Sigmoid colon (tissue), 7 donors: Measurements from ENCODE around the gene EVI2B. TPM values are rescaled to one million over a fixed set of nuclear protein-coding genes. Genes with fewer than 3 reads are reported as not detected.
"Not testable (repeated sequence)": the region's sequence is repeated elsewhere in the genome, so short reads cannot be mapped to it uniquely, and the experiment has no call there.

Experiments
- DNase-seq: peaks from one replicate; pipeline ENCODE4 v3.0.0-alpha.2; 2019
- H3K27ac ChIP-seq, 4 donors: fragments of 200-600 bp; sonication (generic); one replicate each; pipeline ENCODE4 v1.5.1; 2016 to 2019; ENCODE audit warnings: mild to moderate bottlenecking in 1 of 4
- H3K27me3 ChIP-seq, 3 donors: fragments of 200-600 bp; sonication (generic); one replicate each; pipeline ENCODE4 v1.5.1; 2019; ENCODE audit warnings: mild to moderate bottlenecking in 1 of 3
- H3K36me3 ChIP-seq, 4 donors: fragments of 200-600 bp; sonication (generic); one replicate each; pipeline ENCODE4 v1.5.1; 2016 to 2019
- H3K4me1 ChIP-seq, 4 donors: fragments of 200-600 bp; sonication (generic); one replicate each; pipeline ENCODE4 v1.5.1; 2017 to 2019
- H3K4me3 ChIP-seq, 4 donors: fragments of 200-600 bp; sonication (generic); one replicate each; pipeline ENCODE4 v1.5.1; 2017 to 2019; ENCODE audit warnings: mild to moderate bottlenecking in 2 of 4, moderate library complexity in 1 of 4
- H3K9me3 ChIP-seq, 4 donors: fragments of 200-600 bp in 3 of 4; sonication (generic) in 3 of 4; one replicate each; pipeline versions ENCODE4 v1.5.1 to v1.6.1; 2013 to 2019
- EP300 ChIP-seq, 4 donors: sonication (generic); formaldehyde crosslinking; IDR thresholded peaks; one replicate each; pipeline ENCODE4 v1.6.1; 2017; ENCODE audit warnings: antibody characterized with exemption in 4 of 4
- POLR2A ChIP-seq, 2 donors: fragments of 450-650 bp; IDR thresholded peaks; one replicate each; pipeline ENCODE4 v1.6.1; 2016; ENCODE audit warnings: antibody characterized with exemption in 2 of 2, mild to moderate bottlenecking in 2 of 2, moderate library complexity in 2 of 2
- POLR2AphosphoS5 ChIP-seq, 4 donors: sonication (generic); formaldehyde crosslinking; IDR thresholded peaks; one replicate each; pipeline ENCODE4 v1.6.1; 2017; ENCODE audit warnings: antibody characterized with exemption in 4 of 4
- WGBS, 2 donors: extraction: QIAGEN DNeasy Blood & Tissue Kit; methylation state at CpG; one replicate each; pipeline ENCODE4 v1.1.7; 2013; 5-methylcytosine and 5-hydroxymethylcytosine counted together
- intact Hi-C: fragments of 100-400 bp; cut with DNase I; formaldehyde crosslinking; loops from one replicate; pipeline ENCODE4 v1.15.1; 2023
- polyA plus RNA-seq, 3 donors: library from polyadenylated mRNA; stranded (reverse); fragments of 200-250 nt; gene quantifications; one replicate each; pipeline ENCODE4 v1.2.3, GENCODE V29; 2013
- total RNA-seq, 4 donors: library from RNA; depleted of rRNA; stranded (reverse); fragments of >200 nt; gene quantifications; one replicate each; pipeline ENCODE4 v1.1.0, GENCODE V29; 2016
- TF ChIP-seq, protein P1 (sequence below), 4 experiments: fragments of 450-650 bp in 3 of 4; fragments of 200-600 bp in 1 of 4; IDR thresholded peaks; one replicate each; pipeline ENCODE4 v1.5.1; 2016 to 2019; ENCODE audit warnings: antibody characterized with exemption in 4 of 4, mild to moderate bottlenecking in 3 of 4, moderate library complexity in 2 of 4
- donor health status: healthy with polysubstance abuse.
- donor health status: Bipolar disorder and iron deficiency.
- donor health status: healthy.

The EVI2B gene
- total and polyA plus RNA-seq, 7 donors, result 6.9 to 30.8 (median 15.5) TPM

DNA sequence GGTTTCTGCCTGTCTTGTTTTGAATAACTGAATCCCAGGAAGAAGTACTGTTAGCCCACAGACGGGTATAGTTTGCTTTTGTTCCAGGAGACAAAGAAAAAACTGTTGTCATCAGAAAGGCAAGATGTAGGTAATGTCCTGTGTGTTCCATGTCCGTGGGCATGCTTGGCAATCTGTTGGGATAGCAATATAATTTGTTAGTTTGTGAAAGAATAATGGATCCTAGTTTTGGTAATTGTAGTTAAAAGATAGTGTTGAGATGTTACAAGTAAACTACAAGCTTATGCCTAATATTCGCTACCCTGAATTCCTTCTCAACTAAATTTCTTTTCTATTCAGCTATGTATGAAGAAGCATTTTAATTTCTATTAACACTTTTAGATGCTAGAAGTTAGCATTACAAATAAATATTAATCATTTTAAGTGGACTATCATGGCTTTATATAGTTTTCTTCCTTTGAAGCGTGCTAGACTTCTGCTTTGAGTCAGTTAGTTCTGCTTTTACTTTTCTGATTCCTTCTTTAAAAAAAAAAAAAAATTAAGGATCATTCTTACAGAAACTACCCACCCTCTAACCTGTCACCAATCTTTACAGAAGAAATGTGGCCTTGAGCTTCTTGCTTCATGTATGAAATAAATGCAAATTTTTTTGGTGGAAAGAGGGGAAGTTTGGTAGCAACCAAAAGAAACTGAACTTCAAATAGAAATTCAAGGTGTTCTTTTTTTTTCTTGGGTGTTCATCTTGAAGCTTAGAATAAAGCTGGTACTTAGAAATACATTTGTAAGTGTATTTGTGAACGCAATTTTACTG is 5.2 kb upstream of the EVI2B start:
- Histone ChIP-seq H3K4me3 (peak overlapping the region in 3 of 4 donors; percentile 0 to 12 (median 4)), H3K27ac (peak overlapping the region; percentile 48 to 51 (median 50))

DNA sequence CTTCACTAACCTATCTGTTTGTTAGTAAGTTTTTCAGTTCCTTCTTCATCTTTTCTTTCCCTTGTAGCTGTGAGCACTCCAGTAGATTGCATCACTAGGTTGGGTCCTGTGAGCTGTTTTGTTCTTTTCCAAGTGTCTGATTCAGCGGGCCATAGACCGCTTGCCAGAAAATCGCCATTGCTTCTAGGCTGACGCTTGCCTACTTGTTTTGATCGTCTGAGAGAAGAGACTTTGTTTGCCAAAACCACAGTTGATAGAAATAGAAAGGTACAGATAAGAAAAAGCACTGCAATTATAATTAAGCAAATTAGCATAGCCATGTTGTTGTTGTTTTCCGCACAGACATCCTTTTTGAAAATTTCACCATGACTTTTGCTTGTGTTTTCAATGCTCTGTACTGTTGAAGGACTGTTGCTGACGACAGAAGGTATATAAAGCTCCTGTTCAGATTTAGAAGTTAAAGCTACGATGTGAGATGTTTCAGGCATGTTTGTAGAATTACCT is 4.5 kb upstream of the EVI2B start:
- intact Hi-C loops, result no loop called here
- no peaks in the 10 kb centered on the region for H3K27me3 ChIP-seq
- WGBS, 2 donors, result 42 to 80% methylated on average over 8 of the region's 8 CpGs
- H3K4me1 ChIP-seq, result peaks cover 0 to 10% (median 0%) of the 10 kb centered on the region in 4 donors
- TF ChIP-seq EP300 (IDR thresholded peaks at IDR 0.05), result no peak
- TF ChIP-seq POLR2A (IDR thresholded peaks at IDR 0.05), result no peak
- TF ChIP-seq POLR2AphosphoS5 (IDR thresholded peaks at IDR 0.05), result peak in 3 of 4 donors; percentile 42 to 46 (median 44)
- TF ChIP-seq, protein P1, sequence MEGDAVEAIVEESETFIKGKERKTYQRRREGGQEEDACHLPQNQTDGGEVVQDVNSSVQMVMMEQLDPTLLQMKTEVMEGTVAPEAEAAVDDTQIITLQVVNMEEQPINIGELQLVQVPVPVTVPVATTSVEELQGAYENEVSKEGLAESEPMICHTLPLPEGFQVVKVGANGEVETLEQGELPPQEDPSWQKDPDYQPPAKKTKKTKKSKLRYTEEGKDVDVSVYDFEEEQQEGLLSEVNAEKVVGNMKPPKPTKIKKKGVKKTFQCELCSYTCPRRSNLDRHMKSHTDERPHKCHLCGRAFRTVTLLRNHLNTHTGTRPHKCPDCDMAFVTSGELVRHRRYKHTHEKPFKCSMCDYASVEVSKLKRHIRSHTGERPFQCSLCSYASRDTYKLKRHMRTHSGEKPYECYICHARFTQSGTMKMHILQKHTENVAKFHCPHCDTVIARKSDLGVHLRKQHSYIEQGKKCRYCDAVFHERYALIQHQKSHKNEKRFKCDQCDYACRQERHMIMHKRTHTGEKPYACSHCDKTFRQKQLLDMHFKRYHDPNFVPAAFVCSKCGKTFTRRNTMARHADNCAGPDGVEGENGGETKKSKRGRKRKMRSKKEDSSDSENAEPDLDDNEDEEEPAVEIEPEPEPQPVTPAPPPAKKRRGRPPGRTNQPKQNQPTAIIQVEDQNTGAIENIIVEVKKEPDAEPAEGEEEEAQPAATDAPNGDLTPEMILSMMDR (IDR thresholded peaks at IDR 0.05), result no peak
- peak overlapping the region; percentile 48 to 51 (median 50) for H3K27ac ChIP-seq
- DNase-seq, result peak; percentile 76
- H3K9me3 ChIP-seq, result no peaks in the 10 kb centered on the region
- peak overlapping the region in 3 of 4 donors; percentile 0 to 12 (median 4) for H3K4me3 ChIP-seq
- H3K36me3 ChIP-seq, result no peaks in the 10 kb centered on the region

More for the DNA sequence above, 5.2 kb upstream of the EVI2B start:
- DNase-seq, result no peak
- Histone ChIP-seq H3K4me1 (peaks cover 0 to 10% (median 0%) of the 10 kb centered on the region in 4 donors), H3K36me3 (no peaks in the 10 kb centered on the region), H3K27me3 (no peaks in the 10 kb centered on the region), H3K9me3 (no peaks in the 10 kb centered on the region)
- 44 to 81% methylated on average over 5 of the region's 5 CpGs for WGBS, 2 donors
- intact Hi-C loops, result no loop called here
- TF ChIP-seq POLR2A (IDR thresholded peaks at IDR 0.05) (no peak), EP300 (IDR thresholded peaks at IDR 0.05) (no peak), POLR2AphosphoS5 (IDR thresholded peaks at IDR 0.05) (no peak)
- TF ChIP-seq, protein P1 (IDR thresholded peaks at IDR 0.05), result no peak

DNA sequence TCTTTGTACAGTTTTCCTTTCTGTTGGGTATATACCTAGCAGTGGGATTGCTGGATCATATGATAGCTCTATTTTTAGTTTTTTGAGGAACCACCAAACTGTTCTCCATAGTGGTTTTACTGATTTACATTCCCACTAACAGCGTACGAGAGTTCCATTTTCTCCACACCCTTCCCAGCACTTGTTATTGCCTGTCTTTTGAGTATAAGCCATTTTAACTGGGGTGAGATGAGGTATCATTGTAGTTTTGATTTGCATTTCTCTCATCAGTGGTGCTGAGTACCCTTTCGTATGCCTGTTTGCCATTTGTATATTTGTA is 887 bp upstream of the EVI2B start:
- Histone ChIP-seq H3K9me3 (no peaks in the 10 kb centered on the region), H3K36me3 (no peaks in the 10 kb centered on the region), H3K27ac (peak overlapping the region in 3 of 4 donors; percentile 4 to 42 (median 11)), H3K4me1 (peaks cover 0 to 10% (median 0%) of the 10 kb centered on the region in 4 donors), H3K4me3 (no peak overlapping the region), H3K27me3 (no peaks in the 10 kb centered on the region)
- no peak for DNase-seq
- WGBS, 2 donors, result 72 to 76% methylated on average over 3 of the region's 3 CpGs
- intact Hi-C loops, result no loop called here
- TF ChIP-seq, protein P1 (IDR thresholded peaks at IDR 0.05), result no peak
- TF ChIP-seq EP300 (IDR thresholded peaks at IDR 0.05) (no peak), POLR2AphosphoS5 (IDR thresholded peaks at IDR 0.05) (no peak), POLR2A (IDR thresholded peaks at IDR 0.05) (no peak)

DNA sequence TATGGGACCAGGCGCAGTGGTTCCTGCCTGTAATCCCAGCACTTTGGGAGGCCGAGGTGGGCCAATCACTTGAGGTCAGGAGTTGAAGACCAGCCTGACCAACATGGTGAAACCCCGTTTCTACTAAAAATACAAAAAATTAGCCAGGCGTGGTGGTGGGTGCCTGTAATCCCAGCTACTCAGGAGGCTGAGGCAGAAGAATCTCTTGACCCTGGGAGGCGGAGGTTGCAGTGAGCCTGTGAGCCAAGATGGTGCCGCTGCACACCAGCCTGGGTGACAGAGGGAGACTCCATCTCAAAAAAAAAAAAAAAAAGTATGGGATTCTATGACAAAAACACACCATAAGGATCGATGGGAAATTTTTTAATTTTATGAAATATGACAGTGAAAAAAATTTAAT is 1.6 kb downstream of the EVI2B start:
- WGBS, 2 donors, result 58 to 80% methylated on average over 7 of the region's 7 CpGs
- H3K9me3 ChIP-seq, intact Hi-C loops, H3K27me3 ChIP-seq, H3K4me1 ChIP-seq, DNase-seq, H3K36me3 ChIP-seq: not testable (repeated sequence)
- Histone ChIP-seq H3K27ac (peak overlapping the region in 1 of 4 donors; percentile 2), H3K4me3 (peak overlapping the region in 1 of 4 donors; percentile 29)

DNA sequence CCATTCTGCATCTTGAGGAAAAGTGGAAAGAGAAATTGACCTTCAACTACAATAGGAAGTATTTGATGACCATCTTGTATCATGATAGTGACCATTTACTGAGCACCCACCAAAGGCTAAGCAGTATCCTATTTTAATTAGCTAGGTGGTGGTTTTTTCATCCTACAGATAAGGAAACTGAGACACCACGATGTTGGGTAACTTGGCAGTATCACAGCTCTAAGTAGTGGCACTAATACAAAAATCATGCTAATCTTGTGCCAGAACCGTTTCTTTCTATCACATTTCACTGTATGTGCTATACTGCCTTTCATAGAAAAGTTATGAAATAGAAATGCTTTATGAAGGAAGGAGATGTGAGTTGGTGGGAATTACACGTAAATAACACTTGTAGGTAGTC is 2.3 kb downstream of the EVI2B start:
- no peak for DNase-seq
- Histone ChIP-seq H3K27ac (peak overlapping the region in 1 of 4 donors; percentile 2), H3K27me3 (no peaks in the 10 kb centered on the region), H3K9me3 (no peaks in the 10 kb centered on the region), H3K36me3 (no peaks in the 10 kb centered on the region), H3K4me1 (no peaks in the 10 kb centered on the region), H3K4me3 (peak overlapping the region in 1 of 4 donors; percentile 29)
- WGBS, 2 donors, result 49 to 89% methylated on average over 3 of the region's 3 CpGs
- TF ChIP-seq POLR2AphosphoS5 (IDR thresholded peaks at IDR 0.05) (no peak), POLR2A (IDR thresholded peaks at IDR 0.05) (no peak), EP300 (IDR thresholded peaks at IDR 0.05) (no peak)
- TF ChIP-seq, protein P1 (IDR thresholded peaks at IDR 0.05), result no peak
- intact Hi-C loops, result no loop called here
